Activated CD4-positive, alpha-beta T cell treated with anti-CD3 and anti-CD28 coated beads for 36 hours (primary cell): ENCODE measurements around the gene CYP2F1. TPM values are rescaled to one million over a fixed set of nuclear protein-coding genes. Genes with fewer than 3 reads are reported as not detected.
"Not testable (repeated sequence)": the region's sequence is repeated elsewhere in the genome, so short reads cannot be mapped to it uniquely, and the experiment has no call there.

Experiments
- ATAC-seq: fragments of 200-7000 bp; cut with Tn5 transposase; one replicate; pipeline ENCODE4 v1.10.0; 2021; ENCODE audit warnings: mild to moderate bottlenecking, moderate library complexity
- CTCF ChIA-PET: fragments of 350-600 bp; sonication (Branson Sonifier 250); formaldehyde crosslinking; loops from one replicate; lab custom pipeline; 2021; ENCODE audit warnings: antibody characterized with exemption; lab: Charles Lee
- POLR2A ChIA-PET: fragments of 350-600 bp; sonication (Branson Sonifier 250); formaldehyde crosslinking; loops from one replicate; lab custom pipeline; 2021; ENCODE audit warnings: antibody characterized with exemption, inconsistent platforms; lab: Charles Lee
- DNase-seq: peaks from one replicate; pipeline ENCODE4 v3.0.0-alpha.2; 2020
- H3K27ac Mint-ChIP-seq: one replicate; pipeline ENCODE4 v1.8.0; 2021; ENCODE audit warnings: mixed read lengths
- H3K27me3 Mint-ChIP-seq: one replicate; pipeline ENCODE4 v1.8.0; 2021; ENCODE audit warnings: mixed read lengths
- H3K36me3 Mint-ChIP-seq: one replicate; pipeline ENCODE4 v1.8.0; 2021; ENCODE audit warnings: low read depth, mixed read lengths
- H3K4me1 Mint-ChIP-seq: one replicate; pipeline ENCODE4 v1.8.0; 2021; ENCODE audit warnings: mixed read lengths
- H3K4me3 Mint-ChIP-seq: one replicate; pipeline ENCODE4 v1.8.0; 2021; ENCODE audit warnings: mild to moderate bottlenecking, moderate library complexity, mixed read lengths
- H3K9me3 Mint-ChIP-seq: one replicate; pipeline ENCODE4 v1.8.0; 2021; ENCODE audit warnings: low read depth, mixed read lengths
- intact Hi-C, 2 experiments: fragments of 100-400 bp; cut with DNase I in 1 of 2; cut with micrococcal nuclease in 1 of 2; formaldehyde crosslinking; loops; one replicate each; pipeline versions ENCODE4 v1.14.2 to v1.15.1; 2022 to 2024; cut with DNase I, micrococcal nuclease
- total RNA-seq, 2 experiments: library from RNA; stranded (reverse); gene quantifications; one replicate each; pipeline ENCODE4 v1.2.3, GENCODE V29; 2021

The CYP2F1 gene
- total RNA-seq, 2 experiments from 2014 or later = not detected

- intact Hi-C loops = loop anchor here (1.0 to 2.0 kb wide), 2 partner anchors 16 to 181 kb away; no protein-coding TSS in a partner anchor
- DNase-seq = peak; percentile 89
- Mint-ChIP-seq H3K4me1 (peaks cover 13% of the 10 kb centered on the region), H3K4me3 (peak overlapping the region; percentile 30)
- H3K27me3 Mint-ChIP-seq, H3K9me3 Mint-ChIP-seq, H3K27ac Mint-ChIP-seq, H3K36me3 Mint-ChIP-seq: not testable (repeated sequence)
- peak; percentile 99 for ATAC-seq
- CTCF ChIA-PET = interaction anchor here (1.7 to 2.4 kb wide), 3 partner anchors 16 to 181 kb away, joined by 5 to 9 read pairs (median 8); no protein-coding TSS in a partner anchor
- POLR2A ChIA-PET = interaction anchor here (1.0 kb wide), 1 partner anchor 134 kb away, joined by 4 read pairs; no protein-coding TSS in a partner anchor
These were observed 13.6 kb downstream of the CYP2F1 start for GRCh38 chr19:41127801-41128300.

- Mint-ChIP-seq H3K27ac (no peak overlapping the region), H3K4me3 (no peak overlapping the region), H3K36me3 (no peaks in the 10 kb centered on the region), H3K9me3 (no peaks in the 10 kb centered on the region), H3K4me1 (peaks cover 13% of the 10 kb centered on the region), H3K27me3 (peaks cover 12% of the 10 kb centered on the region)
- no peak for ATAC-seq
- CTCF ChIA-PET = interaction anchor here (0.9 kb wide), 1 partner anchor 11 kb away, joined by 4 read pairs; no protein-coding TSS in a partner anchor
- no peak for DNase-seq
- POLR2A ChIA-PET = no interaction called here
- intact Hi-C loops = no loop called here
These were observed 14.5 kb downstream of the CYP2F1 start for GRCh38 chr19:41128692-41129091.

- ATAC-seq (no peak), DNase-seq (no peak)
- ChIA-PET POLR2A (no interaction called here), CTCF (no interaction called here)
- no peak overlapping the region for H3K4me3 Mint-ChIP-seq
- peaks cover 19% of the 10 kb centered on the region for H3K4me1 Mint-ChIP-seq
- no peaks in the 10 kb centered on the region for H3K9me3 Mint-ChIP-seq
- no peak overlapping the region for H3K27ac Mint-ChIP-seq
- no peaks in the 10 kb centered on the region for H3K36me3 Mint-ChIP-seq
- H3K27me3 Mint-ChIP-seq = peaks cover 14% of the 10 kb centered on the region
- intact Hi-C loops = no loop called here
These were observed 17.0 kb downstream of the CYP2F1 start for GRCh38 chr19:41131186-41131585.

GRCh38 chr19:41133260-41133659, 19.0 kb downstream of the CYP2F1 start:
- Mint-ChIP-seq H3K4me1 (peaks cover 15% of the 10 kb centered on the region), H3K36me3 (no peaks in the 10 kb centered on the region), H3K4me3 (no peak overlapping the region), H3K27ac (no peak overlapping the region), H3K9me3 (no peaks in the 10 kb centered on the region), H3K27me3 (peaks cover 14% of the 10 kb centered on the region)
- ChIA-PET POLR2A (no interaction called here), CTCF (interaction anchor here (0.7 kb wide), 1 partner anchor 158 kb away, joined by 5 read pairs; no protein-coding TSS in a partner anchor)
- intact Hi-C loops = no loop called here
- ATAC-seq (no peak), DNase-seq (no peak)

- ATAC-seq (no peak), DNase-seq (no peak)
- CTCF ChIA-PET = no interaction called here
- Mint-ChIP-seq H3K36me3 (no peaks in the 10 kb centered on the region), H3K9me3 (no peaks in the 10 kb centered on the region), H3K4me3 (peak overlapping the region; percentile 76), H3K4me1 (peaks cover 9% of the 10 kb centered on the region), H3K27me3 (peaks cover 14% of the 10 kb centered on the region), H3K27ac (peak overlapping the region; percentile 18)
- intact Hi-C loops = no loop called here
- POLR2A ChIA-PET = no interaction called here
These were observed 20.4 kb downstream of the CYP2F1 start for GRCh38 chr19:41134616-41135015.

- H3K36me3 Mint-ChIP-seq, CTCF ChIA-PET, H3K9me3 Mint-ChIP-seq, POLR2A ChIA-PET, H3K4me1 Mint-ChIP-seq, intact Hi-C loops: not testable (repeated sequence)
- DNase-seq (peak; percentile 49), ATAC-seq (peak; percentile 99)
- Mint-ChIP-seq H3K4me3 (peak overlapping the region; percentile 76), H3K27me3 (peaks cover 12% of the 10 kb centered on the region), H3K27ac (peak overlapping the region; percentile 89)
These were observed 21.5 kb downstream of the CYP2F1 start for GRCh38 chr19:41135390-41136384.

GRCh38 chr19:41136636-41137455, 22.6 kb downstream of the CYP2F1 start:
- H3K27me3 Mint-ChIP-seq = peaks cover 9% of the 10 kb centered on the region
- H3K4me1 Mint-ChIP-seq = peaks cover 9% of the 10 kb centered on the region
- ChIA-PET POLR2A (no interaction called here), CTCF (no interaction called here)
- intact Hi-C loops = no loop called here
- H3K36me3 Mint-ChIP-seq = no peaks in the 10 kb centered on the region
- ATAC-seq = no peak
- DNase-seq = no peak
- H3K27ac Mint-ChIP-seq = no peak overlapping the region
- peak overlapping the region; percentile 76 for H3K4me3 Mint-ChIP-seq
- no peaks in the 10 kb centered on the region for H3K9me3 Mint-ChIP-seq

- Mint-ChIP-seq H3K27ac (no peak overlapping the region), H3K4me1 (no peaks in the 10 kb centered on the region), H3K36me3 (no peaks in the 10 kb centered on the region), H3K27me3 (peaks cover 7% of the 10 kb centered on the region), H3K9me3 (no peaks in the 10 kb centered on the region), H3K4me3 (no peak overlapping the region)
- POLR2A ChIA-PET = interaction anchor here (0.6 kb wide), 1 partner anchor 453 kb away, joined by 9 read pairs; no protein-coding TSS in a partner anchor
- CTCF ChIA-PET = interaction anchor here (0.6 to 1.7 kb wide), 17 partner anchors 15 to 325 kb away, joined by 3 to 11 read pairs (median 3); no protein-coding TSS in a partner anchor
- intact Hi-C loops = loop anchor here (1.0 to 10.0 kb wide), 7 partner anchors 17 to 482 kb away; no protein-coding TSS in a partner anchor
- ATAC-seq (peak; percentile 92), DNase-seq (peak; percentile 94)
These were observed 30.2 kb downstream of the CYP2F1 start for GRCh38 chr19:41144403-41144802.

- H3K4me3 Mint-ChIP-seq = no peak overlapping the region
- no peaks in the 10 kb centered on the region for H3K9me3 Mint-ChIP-seq
- H3K36me3 Mint-ChIP-seq = no peaks in the 10 kb centered on the region
- H3K4me1 Mint-ChIP-seq = no peaks in the 10 kb centered on the region
- ChIA-PET CTCF (interaction anchor here (0.6 kb wide), 1 partner anchor 179 kb away, joined by 4 read pairs; no protein-coding TSS in a partner anchor), POLR2A (no interaction called here)
- DNase-seq (no peak), ATAC-seq (no peak)
- no peak overlapping the region for H3K27ac Mint-ChIP-seq
- H3K27me3 Mint-ChIP-seq = peaks cover 7% of the 10 kb centered on the region
- intact Hi-C loops = loop anchor here (10.0 kb wide), 2 partner anchors 305 to 485 kb away; no protein-coding TSS in a partner anchor
These were observed 35.6 kb downstream of the CYP2F1 start for GRCh38 chr19:41149831-41150230.

- DNase-seq, H3K9me3 Mint-ChIP-seq, H3K27ac Mint-ChIP-seq, POLR2A ChIA-PET, intact Hi-C loops, H3K27me3 Mint-ChIP-seq, H3K4me3 Mint-ChIP-seq, ATAC-seq, H3K36me3 Mint-ChIP-seq, H3K4me1 Mint-ChIP-seq, CTCF ChIA-PET: not testable (repeated sequence)
These were observed 36.8 kb downstream of the CYP2F1 start for GRCh38 chr19:41150986-41151385.

GRCh38 chr19:41154060-41154459, 39.8 kb downstream of the CYP2F1 start:
- DNase-seq (no peak), ATAC-seq (no peak)
- no peak overlapping the region for H3K4me3 Mint-ChIP-seq
- intact Hi-C loops = no loop called here
- no peaks in the 10 kb centered on the region for H3K4me1 Mint-ChIP-seq
- ChIA-PET POLR2A (no interaction called here), CTCF (interaction anchor here (0.6 kb wide), 1 partner anchor 40 kb away, joined by 3 read pairs; no protein-coding TSS in a partner anchor)
- no peaks in the 10 kb centered on the region for H3K36me3 Mint-ChIP-seq
- H3K9me3 Mint-ChIP-seq = no peaks in the 10 kb centered on the region
- no peak overlapping the region for H3K27ac Mint-ChIP-seq
- H3K27me3 Mint-ChIP-seq = no peaks in the 10 kb centered on the region
